Right lobe of liver (tissue), 6 donors: Measurements from ENCODE around the gene OLA1. TPM values are rescaled to one million over a fixed set of nuclear protein-coding genes. Genes with fewer than 3 reads are reported as not detected.

Experiments
- ATAC-seq, 4 donors: fragments of 200-7000 bp; cut with Tn5 transposase; one replicate each; pipeline ENCODE4 v1.9.1; 2020; ENCODE audit warnings: mild to moderate bottlenecking in 4 of 4, moderate library complexity in 4 of 4
- DNase-seq, 3 donors: peaks; one replicate each; pipeline ENCODE4 v3.0.0-alpha.2; 2020
- H3K27ac ChIP-seq, 3 donors: fragments of 200-600 bp; one replicate each; pipeline ENCODE4 v1.8.0; 2022
- H3K27me3 ChIP-seq, 2 donors: fragments of 200-600 bp; one replicate each; pipeline ENCODE4 v1.8.0; 2022
- H3K36me3 ChIP-seq, 4 donors: fragments of 200-600 bp; sonication (generic) in 1 of 4; one replicate each; pipeline versions ENCODE4 v1.5.1 to v1.8.0; 2017 to 2022; ENCODE audit warnings: control low read depth in 1 of 4
- H3K4me1 ChIP-seq, 4 donors: fragments of 200-600 bp; sonication (generic) in 1 of 4; one replicate each; pipeline versions ENCODE4 v1.5.1 to v1.8.0; 2017 to 2022; ENCODE audit warnings: control low read depth in 1 of 4
- H3K4me3 ChIP-seq, 3 donors: fragments of 200-600 bp; one replicate each; pipeline ENCODE4 v1.8.0; 2022
- H3K9me3 ChIP-seq, 4 donors: fragments of 200-600 bp; sonication (generic) in 1 of 4; one replicate each; pipeline versions ENCODE4 v1.5.1 to v1.8.0; 2017 to 2022; ENCODE audit warnings: control low read depth in 1 of 4
- CTCF ChIP-seq, 4 donors: fragments of 200-600 bp in 3 of 4; fragments of 450-650 bp in 1 of 4; IDR thresholded peaks; one replicate each; pipeline versions ENCODE4 v1.5.1 to v1.8.0; 2016 to 2022; ENCODE audit warnings: antibody characterized with exemption in 4 of 4, mild to moderate bottlenecking in 2 of 4
- POLR2A ChIP-seq: fragments of 450-650 bp; IDR thresholded peaks from one replicate; pipeline ENCODE4 v1.6.1; 2017; ENCODE audit warnings: antibody characterized with exemption, mild to moderate bottlenecking
- WGBS: methylation state at CpG from one replicate; pipeline ENCODE4 v1.1.6; 2018; ENCODE audit warnings: low coverage, low lambda C conversion rate; ENCODE audit not compliant: insufficient coverage; ENCODE audit errors: missing lambda C conversion rate; 5-methylcytosine and 5-hydroxymethylcytosine counted together
- intact Hi-C, 2 donors: fragments of 100-400 bp; cut with DNase I; formaldehyde crosslinking; loops; one replicate each; pipeline versions ENCODE4 v1.11.2 to v1.14.1; 2022
- total RNA-seq, 6 experiments: library from RNA; depleted of rRNA in 2 of 6; stranded (reverse); fragments of >200 nt in 2 of 6; fragmentation: NEBNext Ultra II Directional in 3 of 6; extraction: Animal tissue kit (Norgen Biotek cat#: 25700) in 3 of 6; gene quantifications; one replicate each; pipeline versions ENCODE4 v1.1.0 to v1.2.4, GENCODE V29; 2016 to 2023
- donor health status: DM: no; HTN: yes; CAD: no.
- donor health status: DM: no; HTN: no; CAD: no.
- donor health status: DM: no; HTN: no; CAD: no.
- donor health status: DM: no; HTN: yes; CAD: no.
- donor health status: DM: no; HTN: yes; CAD: no.

OLA1 gene
- total RNA-seq, 6 experiments from 2014 or later, result 22.2 to 60.8 (median 38.6) TPM

- H3K36me3 ChIP-seq, result no peaks in the 10 kb centered on the region
- H3K27ac ChIP-seq, result no peak overlapping the region
- ATAC-seq, result no peak
Measured at GRCh38 chr2:174122185-174122584, 126.1 kb downstream of the OLA1 start.

GRCh38 chr2:174121612-174122011 lies 126.7 kb downstream of the OLA1 start:
- no peaks in the 10 kb centered on the region for H3K27me3 ChIP-seq
- no peaks in the 10 kb centered on the region for H3K36me3 ChIP-seq
- H3K27ac ChIP-seq, result no peak overlapping the region
- H3K4me1 ChIP-seq, result no peaks in the 10 kb centered on the region
- intact Hi-C loops, result no loop called here
- no peaks in the 10 kb centered on the region for H3K9me3 ChIP-seq
- 96% methylated on average over 2 of the region's 2 CpGs for WGBS
- H3K4me3 ChIP-seq, result no peak overlapping the region
- ATAC-seq (no peak), DNase-seq (no peak)
- TF ChIP-seq CTCF (IDR thresholded peaks at IDR 0.05) (no peak), POLR2A (no peak)

More at GRCh38 chr2:174122185-174122584, 126.1 kb downstream of the OLA1 start:
- Histone ChIP-seq H3K4me1 (no peaks in the 10 kb centered on the region), H3K27me3 (no peaks in the 10 kb centered on the region), H3K9me3 (no peaks in the 10 kb centered on the region), H3K4me3 (no peak overlapping the region)
- intact Hi-C loops, result no loop called here
- TF ChIP-seq CTCF (IDR thresholded peaks at IDR 0.05), result no peak
- TF ChIP-seq POLR2A, result no peak
- DNase-seq, result no peak

- intact Hi-C loops, result no loop called here
- H3K27ac ChIP-seq, result no peak overlapping the region
- no peak overlapping the region for H3K4me3 ChIP-seq
- 60% methylated on average over 1 of the region's 2 CpGs for WGBS
- no peaks in the 10 kb centered on the region for H3K27me3 ChIP-seq
- DNase-seq (no peak), ATAC-seq (no peak)
- TF ChIP-seq CTCF (IDR thresholded peaks at IDR 0.05), result no peak
- TF ChIP-seq POLR2A, result no peak
- no peaks in the 10 kb centered on the region for H3K36me3 ChIP-seq
- H3K4me1 ChIP-seq, result no peaks in the 10 kb centered on the region
- no peaks in the 10 kb centered on the region for H3K9me3 ChIP-seq
Measured at GRCh38 chr2:174121175-174121574, 127.2 kb downstream of the OLA1 start.

GRCh38 chr2:174120346-174120745 lies 128.0 kb downstream of the OLA1 start:
- no peaks in the 10 kb centered on the region for H3K36me3 ChIP-seq
- H3K4me1 ChIP-seq, result no peaks in the 10 kb centered on the region
- no peak overlapping the region for H3K27ac ChIP-seq
- H3K27me3 ChIP-seq, result no peaks in the 10 kb centered on the region
- no peaks in the 10 kb centered on the region for H3K9me3 ChIP-seq
- ATAC-seq (peak in 1 of 4 donors; percentile 60), DNase-seq (no peak)
- intact Hi-C loops, result no loop called here
- no peak overlapping the region for H3K4me3 ChIP-seq
- TF ChIP-seq CTCF (IDR thresholded peaks at IDR 0.05), result no peak
- TF ChIP-seq POLR2A, result no peak
- WGBS, result 82% methylated on average over 2 of the region's 2 CpGs
